ENCODE data around the gene CLEC7A.

DNA sequence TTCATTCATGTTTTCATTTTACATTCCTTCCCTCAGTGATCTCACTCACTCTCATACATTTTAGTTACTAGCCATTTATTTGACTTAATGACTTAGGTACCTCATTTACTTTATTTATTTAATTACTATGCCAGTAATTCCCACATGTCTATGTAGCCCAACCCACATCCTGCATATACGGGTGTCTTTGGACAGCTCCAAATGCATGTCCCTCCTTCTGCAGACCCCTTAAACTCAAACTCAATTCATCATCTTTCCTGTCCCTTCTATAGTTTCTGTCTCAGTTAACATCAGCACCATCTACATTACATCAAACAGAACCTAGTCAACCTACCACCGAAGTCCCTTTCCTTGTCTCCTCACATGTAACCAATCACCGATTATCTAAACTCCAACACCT is 34.0 kb downstream of the CLEC7A start:
- TF ChIP-seq, protein P1, sequence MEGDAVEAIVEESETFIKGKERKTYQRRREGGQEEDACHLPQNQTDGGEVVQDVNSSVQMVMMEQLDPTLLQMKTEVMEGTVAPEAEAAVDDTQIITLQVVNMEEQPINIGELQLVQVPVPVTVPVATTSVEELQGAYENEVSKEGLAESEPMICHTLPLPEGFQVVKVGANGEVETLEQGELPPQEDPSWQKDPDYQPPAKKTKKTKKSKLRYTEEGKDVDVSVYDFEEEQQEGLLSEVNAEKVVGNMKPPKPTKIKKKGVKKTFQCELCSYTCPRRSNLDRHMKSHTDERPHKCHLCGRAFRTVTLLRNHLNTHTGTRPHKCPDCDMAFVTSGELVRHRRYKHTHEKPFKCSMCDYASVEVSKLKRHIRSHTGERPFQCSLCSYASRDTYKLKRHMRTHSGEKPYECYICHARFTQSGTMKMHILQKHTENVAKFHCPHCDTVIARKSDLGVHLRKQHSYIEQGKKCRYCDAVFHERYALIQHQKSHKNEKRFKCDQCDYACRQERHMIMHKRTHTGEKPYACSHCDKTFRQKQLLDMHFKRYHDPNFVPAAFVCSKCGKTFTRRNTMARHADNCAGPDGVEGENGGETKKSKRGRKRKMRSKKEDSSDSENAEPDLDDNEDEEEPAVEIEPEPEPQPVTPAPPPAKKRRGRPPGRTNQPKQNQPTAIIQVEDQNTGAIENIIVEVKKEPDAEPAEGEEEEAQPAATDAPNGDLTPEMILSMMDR (IDR thresholded peaks at IDR 0.05): no peak
- TF ChIP-seq POLR2A (IDR thresholded peaks at IDR 0.05): no peak

Data from esophagus squamous epithelium (tissue), 4 donors.